A673 (cell line): ENCODE measurements around the gene DNLZ. TPM values are rescaled to one million over a fixed set of nuclear protein-coding genes. Genes with fewer than 3 reads are reported as not detected.

Source experiments
- BruUV-seq: library from RNA; stranded (reverse); fragments of 400-500 nt; replicated peaks from 2 replicates; lab custom pipeline; 2021; lab: Mats Ljungman, UMichigan
- CTCF ChIA-PET: fragments of 300-600 bp; sonication (Branson Sonifier 250); formaldehyde crosslinking; loops from one replicate; lab custom pipeline; 2022; ENCODE audit warnings: antibody characterized with exemption; lab: Charles Lee
- POLR2A ChIA-PET: fragments of 300-600 bp; sonication (Branson Sonifier 250); formaldehyde crosslinking; loops from one replicate; lab custom pipeline; 2022; ENCODE audit warnings: antibody characterized with exemption; ENCODE audit not compliant: low non-redundant PET; lab: Charles Lee
- DNase-seq: peaks from one replicate; pipeline ENCODE4 v3.0.0-alpha.2; 2015; ENCODE audit warnings: low spot score
- H3K27ac ChIP-seq: fragments of 200-600 bp; sonication (generic); 2 replicates; pipeline ENCODE4 v1.5.1; 2016; ENCODE audit warnings: mixed run types, low read depth, mild to moderate bottlenecking, mixed read lengths, antibody characterized with exemption, low read length; ENCODE audit not compliant: poor library complexity, severe bottlenecking
- H3K27me3 ChIP-seq: fragments of 200-600 bp; sonication (generic); replicated peaks from 2 replicates; pipeline ENCODE4 v1.6.1; 2017; ENCODE audit warnings: mixed run types, low read depth, mild to moderate bottlenecking, mixed read lengths, antibody characterized with exemption, low read length; ENCODE audit not compliant: insufficient read depth, poor library complexity
- H3K36me3 ChIP-seq: fragments of 200-600 bp; sonication (generic); 2 replicates; pipeline ENCODE4 v1.6.1; 2016; ENCODE audit warnings: mixed run types, mild to moderate bottlenecking, mixed read lengths, antibody characterized with exemption, low read length; ENCODE audit not compliant: insufficient read depth, poor library complexity, severe bottlenecking
- H3K4me1 ChIP-seq: fragments of 200-600 bp; sonication (generic); 2 replicates; pipeline ENCODE4 v1.6.1; 2017; ENCODE audit warnings: mixed run types, mild to moderate bottlenecking, mixed read lengths, antibody characterized with exemption, low read length; ENCODE audit not compliant: insufficient read depth, poor library complexity, severe bottlenecking
- H3K4me3 ChIP-seq: fragments of 200-600 bp; sonication (generic); 2 replicates; pipeline ENCODE4 v1.5.1; 2016; ENCODE audit warnings: low read depth, mixed run types, mild to moderate bottlenecking, mixed read lengths, low read length; ENCODE audit not compliant: poor library complexity, severe bottlenecking
- H3K9me3 ChIP-seq: fragments of 200-600 bp; sonication (generic); 2 replicates; pipeline ENCODE4 v1.6.1; 2016; ENCODE audit warnings: mixed run types, low read depth, mild to moderate bottlenecking, mixed read lengths, antibody characterized with exemption, low read length; ENCODE audit not compliant: poor library complexity, severe bottlenecking
- EZH2 ChIP-seq: fragments of 200-600 bp; sonication (generic); IDR thresholded peaks from 2 replicates; pipeline ENCODE4 v1.6.1; 2017; ENCODE audit warnings: borderline replicate concordance, low read depth, mild to moderate bottlenecking, mixed read lengths, antibody characterized with exemption, low read length; ENCODE audit not compliant: poor library complexity, severe bottlenecking
- intact Hi-C: fragments of 100-400 bp; cut with micrococcal nuclease; formaldehyde crosslinking; loops from one replicate; pipeline ENCODE4 v1.10.0; 2022; ENCODE audit not compliant: unreplicated experiment
- total RNA-seq: library from RNA; stranded (reverse); gene quantifications from 2 replicates; pipeline ENCODE4 v1.2.3, GENCODE V29; 2021
- TF ChIP-seq, protein P1 (sequence below): fragments of 300-800, 200-600 bp; sonication (generic); conservative IDR thresholded peaks from 2 replicates; pipeline ENCODE4 v1.5.1; 2017; ENCODE audit warnings: low read depth, mild to moderate bottlenecking, antibody characterized with exemption, low read length, moderate library complexity, mixed read lengths

Gene DNLZ
- total RNA-seq, 1 experiment from 2014 or later, result 37.3 TPM

DNA sequence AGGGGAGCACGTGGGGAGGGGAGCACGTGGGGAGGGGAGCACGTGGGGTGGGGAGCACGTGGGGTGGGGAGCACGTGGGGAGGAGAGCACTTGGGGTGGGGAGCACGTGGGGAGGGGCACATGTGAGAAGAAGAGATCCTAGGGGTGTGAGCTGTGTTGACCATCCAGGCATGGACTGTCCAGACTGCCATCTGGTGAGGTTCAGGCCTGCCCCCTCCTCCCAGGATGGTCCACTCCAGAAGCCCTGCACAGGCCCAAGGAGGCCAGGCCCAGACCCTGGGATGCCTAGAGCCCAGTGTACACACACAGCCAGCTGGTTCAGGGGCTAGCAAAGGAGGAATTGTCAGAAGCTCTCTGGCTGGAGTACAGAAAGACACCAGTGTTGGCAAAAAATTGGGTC lies 34.1 kb upstream of the DNLZ start:
- TF ChIP-seq, protein P1, sequence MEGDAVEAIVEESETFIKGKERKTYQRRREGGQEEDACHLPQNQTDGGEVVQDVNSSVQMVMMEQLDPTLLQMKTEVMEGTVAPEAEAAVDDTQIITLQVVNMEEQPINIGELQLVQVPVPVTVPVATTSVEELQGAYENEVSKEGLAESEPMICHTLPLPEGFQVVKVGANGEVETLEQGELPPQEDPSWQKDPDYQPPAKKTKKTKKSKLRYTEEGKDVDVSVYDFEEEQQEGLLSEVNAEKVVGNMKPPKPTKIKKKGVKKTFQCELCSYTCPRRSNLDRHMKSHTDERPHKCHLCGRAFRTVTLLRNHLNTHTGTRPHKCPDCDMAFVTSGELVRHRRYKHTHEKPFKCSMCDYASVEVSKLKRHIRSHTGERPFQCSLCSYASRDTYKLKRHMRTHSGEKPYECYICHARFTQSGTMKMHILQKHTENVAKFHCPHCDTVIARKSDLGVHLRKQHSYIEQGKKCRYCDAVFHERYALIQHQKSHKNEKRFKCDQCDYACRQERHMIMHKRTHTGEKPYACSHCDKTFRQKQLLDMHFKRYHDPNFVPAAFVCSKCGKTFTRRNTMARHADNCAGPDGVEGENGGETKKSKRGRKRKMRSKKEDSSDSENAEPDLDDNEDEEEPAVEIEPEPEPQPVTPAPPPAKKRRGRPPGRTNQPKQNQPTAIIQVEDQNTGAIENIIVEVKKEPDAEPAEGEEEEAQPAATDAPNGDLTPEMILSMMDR, result no peak
- no peak for TF ChIP-seq EZH2
- intact Hi-C loops, result no loop called here
- ChIA-PET POLR2A (no interaction called here), CTCF (no interaction called here)
- Histone ChIP-seq H3K36me3 (peaks cover 55% of the 10 kb centered on the region), H3K27me3 (no peaks in the 10 kb centered on the region), H3K9me3 (no peaks in the 10 kb centered on the region), H3K27ac (no peak overlapping the region), H3K4me1 (peaks cover 9% of the 10 kb centered on the region), H3K4me3 (no peak overlapping the region)
- DNase-seq, result no peak
- BruUV-seq, result no TSS peak

DNA sequence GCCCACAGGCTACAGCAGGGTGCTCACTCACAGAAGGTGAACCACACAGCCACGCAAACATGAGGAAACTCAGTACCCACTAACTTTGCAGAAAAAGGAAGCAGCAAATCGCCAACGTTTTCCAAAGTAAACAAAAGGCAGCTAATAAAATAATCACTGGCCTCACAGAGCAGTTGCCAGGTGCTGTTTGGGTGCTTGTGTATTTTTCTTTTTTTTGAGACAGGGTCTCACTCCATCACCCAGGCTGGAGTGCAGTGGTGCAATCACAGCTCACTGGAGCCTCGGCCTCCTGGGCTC lies 32.6 kb upstream of the DNLZ start:
- Histone ChIP-seq H3K36me3 (peaks cover 62% of the 10 kb centered on the region), H3K4me1 (peaks cover 9% of the 10 kb centered on the region), H3K27me3 (no peaks in the 10 kb centered on the region), H3K9me3 (no peaks in the 10 kb centered on the region), H3K4me3 (no peak overlapping the region), H3K27ac (no peak overlapping the region)
- intact Hi-C loops, result no loop called here
- BruUV-seq, result no TSS peak
- ChIA-PET CTCF (no interaction called here), POLR2A (interaction anchor here (0.6 kb wide), 1 partner anchor 24 kb away, joined by 3 read pairs; no protein-coding TSS in a partner anchor)
- TF ChIP-seq, protein P1, result no peak
- DNase-seq, result no peak

DNA sequence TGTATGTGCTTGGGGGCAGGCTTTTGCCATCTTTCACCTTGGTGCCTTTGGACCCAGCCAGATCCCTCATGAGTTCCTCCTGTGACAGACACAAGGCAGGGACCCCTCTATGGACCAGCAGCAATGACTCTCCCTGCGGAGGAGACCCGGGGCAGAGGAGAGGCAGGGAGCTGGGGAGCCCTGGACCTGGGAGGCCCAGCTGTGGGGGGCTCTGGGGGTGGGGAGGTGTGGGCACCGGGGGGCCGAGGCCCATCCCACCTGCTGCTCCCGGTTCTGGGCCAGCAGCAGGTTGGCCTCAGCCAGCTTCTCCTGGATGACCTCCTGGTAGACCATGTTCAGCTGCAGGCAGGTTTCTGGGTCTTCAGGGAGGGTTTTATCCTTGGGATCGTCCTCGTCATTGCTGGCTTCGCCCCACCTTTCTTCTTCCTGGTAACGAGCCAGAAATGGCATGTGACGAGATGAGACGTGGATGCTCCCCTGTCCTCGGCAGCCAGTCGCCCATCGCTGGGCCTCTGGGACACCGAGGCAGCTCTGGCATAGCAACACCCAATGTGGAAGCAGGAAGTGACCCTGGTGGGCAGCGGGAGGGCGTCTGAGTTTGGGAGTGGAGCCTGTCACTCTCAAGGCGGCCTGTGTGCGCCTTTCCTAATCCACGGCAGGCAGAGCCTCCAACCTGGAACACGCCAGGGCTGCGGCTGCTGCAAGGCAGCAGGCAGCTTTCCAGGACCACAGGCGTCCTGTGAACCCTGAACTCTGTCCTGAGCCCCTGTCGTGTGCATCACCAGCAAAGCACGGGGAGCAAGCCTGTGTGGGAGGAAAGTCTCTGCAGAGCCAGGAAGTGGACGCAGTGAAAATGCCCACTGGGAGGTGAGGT lies 32.0 kb upstream of the DNLZ start:
- Histone ChIP-seq H3K4me1 (peaks cover 8% of the 10 kb centered on the region), H3K27me3 (no peaks in the 10 kb centered on the region), H3K9me3 (no peaks in the 10 kb centered on the region), H3K27ac (no peak overlapping the region), H3K36me3 (peaks cover 68% of the 10 kb centered on the region), H3K4me3 (no peak overlapping the region)
- no TSS peak for BruUV-seq
- CTCF ChIA-PET, result no interaction called here
- intact Hi-C loops, result no loop called here
- DNase-seq, result no peak
- POLR2A ChIA-PET, result interaction anchor here (0.6 kb wide), 1 partner anchor 23 kb away, joined by 3 read pairs; no protein-coding TSS in a partner anchor
- TF ChIP-seq, protein P1, result no peak
- TF ChIP-seq EZH2, result no peak
